Embryonic facial prominence (tissue), 1 donor: ENCODE results near the gene SRSF1.

ENCODE experiments used
- DNase-seq: peaks from one replicate; pipeline ENCODE4 v3.0.0-alpha.2; 2016; ENCODE audit errors: extremely low spot score

The SRSF1 gene

DNA sequence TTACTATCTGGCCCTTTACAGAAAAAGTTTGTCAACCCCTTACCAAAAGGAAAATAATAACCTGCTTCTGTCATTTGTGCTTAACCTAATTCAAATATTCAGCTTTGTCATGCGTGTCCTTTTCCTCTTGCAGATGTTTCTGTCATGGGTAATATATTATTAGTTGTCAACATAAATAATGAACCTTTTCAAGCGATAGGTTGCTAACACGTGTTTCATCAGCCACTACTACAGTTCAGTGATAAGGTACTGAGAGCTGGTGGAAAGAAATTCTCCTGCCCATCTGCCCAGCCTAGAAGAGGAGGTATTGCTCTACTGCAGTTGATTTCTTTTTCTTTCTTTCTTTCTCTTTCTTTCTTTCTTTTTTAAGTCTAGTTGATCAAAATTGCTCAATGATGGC, 12.0 kb upstream of the SRSF1 start:
- DNase-seq: no peak

DNA sequence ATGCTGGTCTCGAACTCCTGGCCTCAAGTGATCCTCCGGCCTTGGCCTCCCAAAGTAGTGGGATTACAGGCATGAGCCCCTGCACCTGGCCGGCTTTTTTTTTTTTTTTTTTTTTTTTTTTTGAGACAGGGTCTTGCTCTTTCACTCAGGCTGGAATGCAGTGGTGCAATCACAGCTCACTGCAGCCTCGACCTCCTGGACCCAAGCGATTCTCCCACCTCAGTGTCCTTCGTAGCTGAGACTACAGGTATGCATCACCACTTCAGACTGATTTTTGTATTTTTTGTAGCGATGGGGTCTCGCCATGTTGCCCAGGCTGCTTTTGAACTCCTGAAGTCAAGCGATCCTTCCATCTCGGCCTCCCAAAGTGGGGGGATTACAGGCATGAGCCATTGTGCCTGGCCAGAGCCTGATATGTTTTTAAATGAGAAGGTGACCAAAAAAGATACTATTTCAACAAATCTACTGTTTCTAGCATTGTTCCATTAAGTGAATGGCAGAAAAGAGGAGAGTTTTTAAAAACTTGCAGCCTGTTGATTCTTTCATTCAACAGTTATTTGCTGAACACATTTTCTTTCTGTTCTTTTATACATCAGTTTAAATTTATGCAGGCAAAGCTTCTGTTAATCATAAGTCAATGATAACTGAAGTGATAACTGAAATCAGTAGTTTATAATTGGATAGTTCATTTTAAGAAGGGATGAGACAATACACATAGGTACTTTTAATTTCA, 3.2 kb upstream of the SRSF1 start:
- no peak for DNase-seq

DNA sequence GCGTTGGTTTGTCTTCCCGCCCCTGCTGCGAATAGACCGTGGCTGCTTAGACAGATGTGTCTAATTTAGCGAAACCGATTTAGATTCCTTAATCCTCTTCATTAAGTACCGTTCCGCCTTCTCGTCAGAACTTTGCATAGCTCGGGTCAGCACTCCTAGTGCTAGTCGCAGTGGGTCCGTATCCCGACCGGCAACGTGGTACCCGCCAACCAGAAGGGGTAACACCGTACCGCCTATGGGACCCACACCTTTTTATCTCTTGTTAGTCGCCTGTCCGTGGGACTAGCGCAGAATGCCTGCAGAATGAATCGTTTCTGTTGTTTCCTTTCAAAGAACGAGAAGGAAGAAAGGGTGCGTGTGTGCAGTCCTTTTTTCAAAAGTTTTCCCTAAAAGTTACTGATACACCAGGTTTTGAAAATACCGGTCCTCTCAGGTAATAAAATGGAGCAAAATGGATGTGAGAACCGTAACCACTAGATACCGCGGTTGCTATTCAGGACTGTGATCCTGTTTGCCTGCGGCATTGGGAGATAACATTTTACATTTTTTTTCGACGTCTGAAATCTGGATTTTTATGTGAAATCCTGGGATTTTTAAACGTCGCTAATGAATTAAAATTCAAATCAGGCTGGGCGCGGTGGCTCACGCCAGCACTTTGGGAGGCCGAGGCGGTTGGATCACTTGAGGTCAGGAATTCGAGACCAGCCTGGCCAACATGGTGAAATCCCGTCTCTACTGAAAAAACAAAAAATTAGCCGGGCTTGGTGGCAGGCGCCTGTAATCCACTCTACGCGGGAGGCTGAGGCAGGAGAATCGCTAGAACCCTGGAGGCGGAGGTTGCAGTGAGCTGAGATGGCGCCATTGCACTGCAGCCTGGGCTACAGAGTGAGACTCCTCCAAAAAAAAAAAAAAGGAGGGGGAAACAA, 998 bp upstream of the SRSF1 start:
- no peak for DNase-seq

DNA sequence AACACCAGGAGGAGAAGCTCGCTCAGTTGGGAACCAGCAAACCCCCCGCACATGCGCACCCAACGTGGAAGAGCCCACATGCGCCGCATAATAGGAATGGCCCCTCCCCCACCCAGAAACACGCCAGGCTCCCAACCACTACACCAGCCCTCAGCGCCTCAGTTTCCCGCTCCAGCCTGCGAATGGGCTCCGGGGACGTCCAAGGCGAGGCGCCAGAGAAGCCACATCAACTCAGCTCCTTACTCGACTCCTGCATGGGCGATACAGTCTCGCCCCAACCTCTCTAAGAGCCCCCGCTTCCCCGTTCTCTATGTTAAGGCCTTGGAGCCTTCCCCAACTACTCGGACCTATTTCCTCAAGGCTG, 504 bp downstream of the SRSF1 start:
- DNase-seq: peak; percentile 64

DNA sequence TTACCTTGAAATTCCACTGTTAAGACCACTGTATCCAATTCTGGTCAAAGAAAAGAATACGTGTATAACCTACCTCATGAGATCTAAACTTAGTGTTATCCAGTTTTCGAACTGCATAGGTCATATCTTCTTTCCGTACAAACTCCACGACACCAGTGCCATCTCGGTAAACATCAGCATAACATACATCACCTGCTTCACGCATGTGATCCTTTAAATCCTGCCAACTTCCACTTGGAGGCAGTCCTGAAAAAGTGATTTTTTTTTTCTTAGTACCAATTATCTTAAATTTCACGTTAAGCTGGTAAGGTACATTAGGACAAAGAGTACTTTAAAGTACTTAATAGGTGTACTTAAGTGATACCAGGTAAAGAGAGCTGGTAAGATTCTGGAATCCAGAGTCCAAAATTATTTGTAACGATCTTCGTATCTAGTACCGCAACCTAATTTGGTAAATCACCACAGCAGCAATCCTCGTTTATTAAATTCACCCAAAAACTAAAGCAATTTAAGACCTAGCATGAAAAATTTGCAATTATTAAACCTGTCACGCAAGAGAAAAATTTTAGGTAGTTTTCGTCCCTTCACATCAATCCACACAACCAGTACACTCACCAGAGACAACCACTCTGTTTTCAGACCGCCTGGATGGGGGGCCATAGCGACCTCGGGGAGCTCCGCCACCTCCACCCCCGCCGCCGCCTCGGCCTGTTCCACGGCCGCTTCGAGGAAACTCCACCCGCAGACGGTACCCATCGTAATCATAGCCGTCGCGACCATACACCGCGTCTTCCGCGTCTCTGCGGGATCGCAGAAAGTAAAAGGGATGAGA, 1.1 kb downstream of the SRSF1 start:
- DNase-seq: no peak

DNA sequence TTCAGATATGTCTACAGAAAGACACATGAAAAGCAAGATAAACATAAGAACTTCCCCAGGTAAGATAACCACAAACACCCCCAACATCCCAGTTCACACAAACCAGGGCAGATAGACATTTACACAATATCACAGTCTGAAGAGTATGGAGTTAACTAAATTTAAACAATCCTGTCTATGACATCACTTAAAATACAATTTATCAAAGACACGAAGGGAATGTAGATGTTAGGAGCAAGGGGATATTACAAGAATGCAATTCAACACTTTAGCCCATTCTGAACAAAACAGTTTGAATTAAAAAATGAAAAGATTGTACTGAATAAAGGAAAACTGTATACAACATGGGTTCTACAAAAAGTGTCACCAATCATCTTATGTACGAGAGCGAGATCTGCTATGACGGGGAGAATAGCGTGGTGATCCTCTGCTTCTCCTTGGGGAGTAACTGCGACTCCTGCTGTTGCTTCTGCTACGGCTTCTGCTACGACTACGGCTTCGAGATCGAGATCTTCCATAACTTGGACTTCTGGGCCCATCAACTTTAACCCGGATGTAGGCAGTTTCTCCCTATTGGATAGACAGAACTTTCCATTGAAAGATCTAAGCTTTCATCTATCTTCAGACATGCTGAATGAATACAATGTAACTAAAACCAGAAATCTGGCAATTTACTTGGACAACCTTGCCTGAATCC, 1.9 kb downstream of the SRSF1 start:
- DNase-seq: no peak

DNA sequence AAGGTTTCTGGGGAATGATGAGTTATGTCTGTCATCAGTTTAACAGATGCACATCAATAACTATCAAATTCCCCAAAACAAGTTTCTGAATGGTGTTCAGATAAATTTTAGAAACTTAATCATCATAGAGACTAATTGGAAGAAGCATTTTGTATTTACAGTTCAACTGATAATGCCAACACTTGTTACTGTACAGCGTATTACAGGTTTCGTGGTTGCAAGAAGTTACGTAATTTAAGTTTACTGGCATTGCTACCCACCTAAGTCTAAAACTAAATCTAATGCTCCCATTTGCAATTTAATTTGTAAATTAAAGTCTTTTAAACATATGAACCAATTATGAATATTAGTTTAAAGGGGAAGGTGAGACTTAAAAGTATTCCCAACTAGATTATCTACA, 3.0 kb downstream of the SRSF1 start:
- no peak for DNase-seq

DNA sequence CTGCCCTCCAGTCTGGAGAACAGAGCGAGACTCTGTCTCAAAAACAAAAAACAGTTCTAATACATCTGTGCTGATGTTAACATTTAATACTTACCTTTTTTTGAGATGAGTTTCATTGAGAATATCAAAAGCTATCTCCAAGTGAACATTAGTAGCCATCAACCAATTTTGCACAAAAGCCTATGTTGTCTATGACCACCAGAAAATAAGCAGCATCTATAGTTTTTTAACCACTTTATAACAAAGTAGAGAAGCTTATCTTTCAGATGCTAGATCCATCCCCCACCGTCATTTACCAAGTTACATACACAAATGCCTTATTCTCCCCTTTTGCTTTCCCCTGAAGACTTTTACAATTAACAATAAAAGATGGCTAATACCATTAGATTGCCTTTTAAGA, 4.1 kb downstream of the SRSF1 start:
- DNase-seq: no peak

DNA sequence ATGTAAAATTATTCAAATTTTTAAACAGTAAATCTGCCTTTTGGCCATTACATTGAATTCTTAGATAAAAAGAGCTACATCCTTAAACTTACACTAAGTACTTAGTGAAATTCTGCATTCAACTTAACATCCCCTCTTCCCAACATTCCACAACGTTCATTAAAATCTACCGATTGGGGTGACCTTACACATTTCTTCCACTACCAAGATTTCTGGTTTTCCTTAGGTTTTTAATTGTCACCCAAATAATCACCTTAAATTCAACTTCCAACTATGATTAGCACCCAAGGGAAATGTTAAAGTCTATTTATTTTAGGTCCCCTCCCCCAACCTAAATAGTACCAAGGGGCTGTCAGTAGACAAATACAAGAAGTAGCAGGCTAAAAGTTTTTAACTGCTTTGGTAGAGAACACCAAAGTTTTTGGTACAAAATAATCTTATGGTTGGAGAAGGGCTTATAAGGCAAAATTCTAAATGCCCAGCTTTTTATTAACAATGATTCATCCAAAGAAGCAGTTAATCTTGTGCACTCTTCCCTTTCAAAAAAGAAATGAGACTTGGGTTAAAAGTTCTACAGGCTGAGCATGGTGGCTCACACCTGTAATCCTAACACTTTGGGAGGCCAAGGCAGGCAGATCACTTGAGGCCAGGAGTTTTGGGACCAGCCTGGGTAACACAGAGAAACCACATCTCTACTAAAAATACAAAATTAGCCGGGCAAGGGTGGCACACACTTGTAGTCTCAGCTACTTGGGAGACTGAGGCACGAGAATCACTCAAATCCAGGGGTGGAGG, 4.7 kb downstream of the SRSF1 start:
- DNase-seq: no peak

DNA sequence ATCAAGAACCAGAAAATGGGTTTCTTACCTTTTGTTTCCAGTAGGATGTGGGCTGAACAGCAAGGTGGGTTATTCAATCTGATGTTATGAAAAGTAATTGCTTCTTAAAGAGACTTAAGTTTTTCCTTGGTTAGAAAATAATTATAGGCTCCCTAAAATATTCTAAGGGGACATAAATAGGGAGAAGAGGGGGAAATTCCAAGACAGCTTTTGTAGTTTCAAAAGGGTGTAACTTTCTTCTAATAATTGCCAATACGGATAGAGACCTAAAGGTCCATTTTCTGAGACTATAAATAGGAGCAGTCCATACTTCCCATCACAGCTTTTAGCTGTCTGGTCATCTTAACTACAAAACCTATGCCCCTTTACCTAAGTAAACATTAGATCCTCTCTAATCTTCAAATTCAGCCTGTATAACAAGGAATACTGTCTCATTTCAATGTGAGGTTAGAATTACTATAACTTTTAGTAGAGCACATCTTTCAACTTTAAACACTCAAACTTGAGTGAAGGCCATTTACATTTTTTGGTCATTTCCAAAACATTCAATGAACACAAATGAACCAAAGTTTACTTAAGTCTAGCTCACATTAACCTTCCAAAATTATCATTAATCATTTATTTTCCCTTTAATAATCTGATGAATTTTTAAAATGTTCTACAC, 5.5 kb downstream of the SRSF1 start:
- DNase-seq: no peak

DNA sequence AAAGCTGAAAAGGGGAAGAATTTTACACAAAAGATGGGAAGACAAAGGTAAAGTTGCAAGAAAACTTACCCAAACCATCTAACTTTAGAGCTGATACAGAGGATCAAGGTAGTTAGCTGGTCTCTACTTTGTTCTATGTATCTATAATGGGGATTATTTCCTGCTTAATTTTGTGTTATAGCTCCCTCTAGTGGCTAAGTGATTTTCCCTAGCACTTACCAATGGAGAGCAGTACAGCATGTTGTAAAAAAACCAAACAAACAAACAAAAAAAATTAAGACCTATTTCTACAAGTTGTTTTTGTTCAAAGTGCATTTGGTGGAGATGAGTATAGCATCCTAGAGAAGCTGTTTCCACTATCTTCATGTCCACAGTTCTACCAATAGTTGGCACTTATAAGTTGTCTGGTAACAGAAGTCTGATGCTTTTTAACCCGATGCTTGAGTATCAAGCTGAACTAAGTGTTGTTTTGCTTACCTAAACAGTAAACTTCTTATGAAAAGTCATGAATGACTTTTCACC, 7.5 kb downstream of the SRSF1 start:
- peak; percentile 68 for DNase-seq

DNA sequence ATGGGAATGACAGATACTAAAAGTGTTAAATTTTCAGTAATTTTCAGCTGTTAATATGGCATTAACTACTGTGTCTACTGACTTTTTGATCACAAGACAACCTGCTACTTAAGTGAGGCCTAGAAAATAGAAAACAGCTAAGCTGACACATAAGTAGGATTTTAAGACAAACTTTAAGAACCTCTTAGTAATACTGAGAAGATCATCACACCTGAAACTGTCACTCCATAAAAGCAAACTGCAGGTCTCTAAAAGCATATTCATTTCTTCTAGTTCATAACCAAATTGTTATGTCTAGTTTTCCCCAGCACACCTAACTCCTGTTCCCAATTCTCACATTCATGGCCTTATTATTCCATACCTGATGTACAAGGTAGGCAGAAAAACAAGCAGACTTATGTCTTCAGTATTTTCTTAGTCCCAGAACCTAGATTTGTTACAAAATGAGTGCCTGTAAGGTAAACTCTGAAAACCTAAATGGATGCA, 8.0 kb downstream of the SRSF1 start:
- DNase-seq: no peak

DNA sequence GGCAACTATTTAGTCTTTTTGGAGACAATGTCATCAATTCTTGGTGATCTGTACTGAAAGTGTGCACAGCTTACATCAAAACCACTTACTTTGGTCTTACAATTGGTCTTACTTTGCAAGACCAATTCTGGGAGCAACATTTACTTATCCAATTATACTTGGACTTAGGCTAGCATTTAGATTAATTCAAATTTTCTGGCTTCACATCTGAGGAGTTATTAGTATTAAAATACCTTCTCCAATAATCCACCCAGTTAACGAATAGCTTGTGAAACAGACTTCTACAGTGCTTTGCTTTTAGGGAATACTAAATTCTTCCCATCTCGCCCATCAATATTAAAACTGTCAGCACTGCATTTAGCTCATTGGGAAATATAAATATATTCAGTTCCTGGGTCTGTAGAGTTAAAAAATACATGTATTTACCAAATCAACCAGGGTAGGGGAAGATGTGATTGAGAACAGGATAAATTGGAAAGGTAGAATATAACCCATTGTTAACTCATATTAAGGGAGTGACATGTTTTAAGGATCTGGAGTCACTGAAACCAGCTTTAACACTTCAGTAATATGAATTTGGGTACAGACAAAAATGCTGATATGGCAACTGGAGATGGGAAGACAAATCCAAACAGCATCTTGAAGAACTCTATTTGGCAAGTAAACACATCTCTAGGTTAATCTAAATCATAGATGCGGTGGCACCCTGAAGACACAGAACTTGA, 9.8 kb downstream of the SRSF1 start:
- no peak for DNase-seq

DNA sequence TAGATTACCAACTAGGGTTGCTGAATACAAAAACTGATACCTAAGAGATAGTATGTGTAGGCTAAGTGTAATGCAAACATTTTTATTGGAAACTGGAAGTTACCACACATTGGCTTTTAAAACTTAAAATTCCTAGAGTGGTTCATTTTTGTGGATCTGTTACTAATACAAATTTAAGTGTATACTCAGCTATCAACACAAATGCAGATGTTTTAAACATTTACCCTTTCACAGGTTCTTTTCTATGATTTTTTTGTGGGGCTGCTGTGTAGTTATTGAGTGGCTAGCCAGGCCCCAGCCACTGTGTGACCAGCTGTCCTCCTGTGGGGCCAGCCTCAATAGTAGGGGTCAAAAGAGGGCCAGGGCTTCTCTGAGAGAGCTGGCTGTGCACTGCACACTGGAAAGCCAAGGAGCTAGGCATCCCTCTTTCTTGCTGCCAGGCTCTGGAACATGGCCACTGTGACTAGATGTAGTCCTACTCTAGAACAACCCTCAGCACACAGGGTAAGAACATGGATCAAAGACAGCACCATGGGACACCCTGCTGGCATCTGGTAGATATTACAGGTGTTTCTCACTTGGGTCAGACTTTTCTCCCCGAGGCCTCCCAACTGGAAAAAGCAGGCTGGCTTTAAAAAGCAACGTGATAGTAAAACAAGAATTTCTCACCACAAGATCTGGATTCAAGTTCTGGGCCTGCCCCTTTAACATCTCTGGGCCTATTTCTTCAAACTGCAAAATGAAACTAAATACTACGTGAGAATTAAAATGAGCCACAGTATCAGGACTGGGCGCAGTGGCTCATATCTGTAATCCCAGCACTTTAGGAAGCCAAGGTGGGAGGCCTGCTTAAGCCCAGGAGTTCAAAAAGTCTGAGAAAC, 11.7 kb downstream of the SRSF1 start:
- peak; percentile 52 for DNase-seq

DNA sequence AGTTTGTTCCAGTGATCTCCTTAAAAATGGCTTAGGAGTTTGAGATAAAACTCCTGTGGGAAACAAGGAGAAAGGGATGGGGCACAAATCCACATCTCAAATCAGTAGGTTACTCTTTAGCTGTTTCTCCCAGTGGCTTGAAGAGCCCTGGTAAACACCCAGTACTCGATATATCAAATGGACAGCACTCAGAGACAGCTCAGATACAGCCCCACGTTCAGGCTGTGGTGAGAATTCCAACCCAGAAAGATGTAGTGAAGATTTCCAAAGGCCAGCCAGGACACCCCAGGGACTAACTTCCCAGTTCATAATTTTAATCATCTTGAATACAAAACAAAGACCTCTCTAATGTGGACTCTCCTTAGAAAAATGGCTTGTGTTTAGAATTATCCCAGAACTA, 12.6 kb downstream of the SRSF1 start:
- DNase-seq: no peak

DNA sequence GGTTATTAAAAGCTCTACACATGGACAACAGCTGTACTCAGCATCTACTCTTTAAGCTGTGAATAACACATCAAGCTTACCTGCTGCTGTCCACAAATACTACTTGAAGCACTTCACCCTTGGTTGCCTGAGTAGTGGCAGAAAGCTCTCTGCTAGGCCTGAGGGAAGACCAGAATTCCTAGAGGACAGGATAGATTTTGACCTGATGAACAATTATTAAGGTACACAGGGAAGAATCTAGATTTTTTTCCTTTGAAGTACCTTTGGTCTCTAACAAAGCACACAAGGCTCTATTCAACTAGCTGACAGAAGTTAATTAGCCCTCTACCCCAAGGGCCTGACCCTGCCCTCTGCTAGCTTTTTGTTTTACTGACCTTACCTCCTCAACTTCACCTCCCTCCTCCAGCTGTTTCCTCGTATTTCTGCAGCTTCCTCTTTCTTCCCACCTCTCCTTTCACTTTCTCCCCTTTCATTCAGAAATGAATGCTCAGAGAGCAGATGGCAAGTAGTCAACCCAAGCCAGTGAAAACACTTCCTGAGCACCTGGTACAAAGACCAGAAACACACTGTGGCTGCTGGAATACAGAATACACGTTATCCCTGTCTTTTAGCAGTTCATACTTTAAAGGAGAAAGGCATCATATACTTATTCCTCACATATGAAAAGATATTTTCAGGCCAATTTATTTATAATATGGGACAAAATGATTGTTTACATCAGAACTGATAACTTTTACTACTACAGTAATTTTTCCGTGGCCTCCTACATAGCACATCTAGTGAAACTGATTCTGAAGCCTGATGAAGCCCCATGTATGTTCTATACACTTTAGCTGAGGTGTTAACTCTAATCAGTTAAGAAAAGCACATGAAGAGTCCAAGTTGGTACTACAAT, 13.3 kb downstream of the SRSF1 start:
- no peak for DNase-seq

DNA sequence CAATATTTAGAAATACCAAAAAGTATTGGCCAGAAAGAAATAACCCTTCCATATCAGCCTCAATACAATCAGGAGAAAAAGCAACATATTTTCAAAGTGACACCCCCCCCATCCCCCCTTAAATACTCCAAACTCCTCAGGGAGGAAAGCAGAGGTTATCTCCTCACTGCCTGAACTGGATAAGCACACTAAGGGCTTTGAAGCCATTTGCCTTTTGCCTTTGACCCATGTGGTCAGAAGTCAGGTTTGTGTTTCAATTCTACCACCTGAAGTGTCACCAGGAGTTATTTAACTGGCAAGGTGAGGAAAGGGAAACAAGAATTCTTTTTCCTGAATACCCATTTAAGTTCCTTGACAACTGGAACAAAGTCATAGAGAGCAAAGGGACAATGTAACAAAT, 15.5 kb downstream of the SRSF1 start:
- no peak for DNase-seq
